K562 (cell line): ENCODE data around the gene TSPAN15. TPM values are rescaled to one million over a fixed set of nuclear protein-coding genes. Genes with fewer than 3 reads are reported as not detected.
A peak's percentile ranks its signal among the peaks of the same experiment; 100 is the strongest.

Experiments
- ATAC-seq: fragments of 200-7000 bp; cut with Tn5 transposase; 3 replicates; pipeline ENCODE4 v1.9.1; 2020; ENCODE audit warnings: moderate library complexity
- BruUV-seq: library from RNA; stranded (reverse); fragments of 400-500 nt; replicated peaks from 2 replicates; lab custom pipeline; 2021; lab: Mats Ljungman, UMichigan
- CTCF ChIA-PET: fragments of 300-600 bp; formaldehyde crosslinking; extraction: SDS; loops from one replicate; lab custom pipeline; 2021; ENCODE audit warnings: low intra/inter-chr PET ratio; lab: Yijun Ruan, JAX
- POLR2A ChIA-PET: fragments of 300-600, 350-650 bp; sonication (Branson Sonifier 250); formaldehyde crosslinking; extraction: SDS; loops from one replicate; lab custom pipeline; 2021; ENCODE audit warnings: antibody characterized with exemption, inconsistent platforms; lab: Yijun Ruan, JAX
- DNase-seq, 4 experiments: peaks; one replicate each; pipeline versions ENCODE4 v3.0.0 to v3.0.0-alpha.2; 2011 to 2018; ENCODE audit warnings: low spot score in 3 of 4, mixed read lengths in 3 of 4; ENCODE audit errors: extremely low read depth in 1 of 4
- FAIRE-seq: peaks from 2 replicates; lab custom pipeline; 2011; peaks lifted over from hg19 to GRCh38; lab: Jason Lieb, UNC
- H2AFZ ChIP-seq: 2 replicates; pipeline ENCODE4 v1.6.0; 2011; ENCODE audit warnings: low read depth, low read length, control low read depth, inconsistent platforms
- H3K27ac ChIP-seq: fragments of 200-600 bp; 3 replicates; pipeline ENCODE4 v1.8.0; 2011; ENCODE audit warnings: low read depth, mild to moderate bottlenecking, control low read depth, inconsistent platforms, low read length, moderate library complexity, mixed read lengths; ENCODE audit errors: extremely low read depth
- H3K27me3 ChIP-seq, 2 experiments: fragments of 300-600 bp in 1 of 2; 2 replicates in 1 of 2; 3 replicates in 1 of 2; pipeline versions ENCODE4 v1.6.0 to v1.8.0; 2011; ENCODE audit warnings: inconsistent platforms in 2 of 2, low read length in 2 of 2, mild to moderate bottlenecking in 1 of 2, mixed read lengths in 1 of 2, moderate library complexity in 1 of 2; ENCODE audit not compliant: control insufficient read depth in 2 of 2, insufficient read depth in 2 of 2
- H3K36me3 ChIP-seq: fragments of 300-600 bp; 3 replicates; pipeline ENCODE4 v1.8.0; 2011; ENCODE audit warnings: mild to moderate bottlenecking, low read length, inconsistent platforms; ENCODE audit not compliant: control insufficient read depth, insufficient read depth
- H3K4me1 ChIP-seq, 2 experiments: fragments of 200-600 bp in 1 of 2; replicated peaks in 1 of 2; 2 replicates in 1 of 2; 3 replicates in 1 of 2; pipeline versions ENCODE4 v1.5.1 to v1.8.0; 2011; ENCODE audit warnings: inconsistent platforms in 2 of 2, low read length in 2 of 2, mild to moderate bottlenecking in 1 of 2, mixed read lengths in 1 of 2, moderate library complexity in 1 of 2; ENCODE audit not compliant: control insufficient read depth in 2 of 2, insufficient read depth in 2 of 2
- H3K4me2 ChIP-seq: 2 replicates; pipeline ENCODE4 v1.6.1; 2011; ENCODE audit warnings: low read length, control low read depth, inconsistent platforms, mixed read lengths; ENCODE audit not compliant: insufficient read depth
- H3K4me3 ChIP-seq: fragments of 200-600 bp; sonication (generic), shearing (Covaris generic); 2 replicates; pipeline ENCODE4 v1.5.1; 2016; ENCODE audit warnings: control low read depth, inconsistent platforms
- H3K79me2 ChIP-seq: fragments of 200-600 bp; 3 replicates; pipeline ENCODE4 v1.8.0; 2011; ENCODE audit warnings: low read length, inconsistent platforms; ENCODE audit not compliant: control insufficient read depth, insufficient read depth
- H3K9ac ChIP-seq, 2 experiments: 2 replicates each; pipeline versions ENCODE4 v1.6.0 to v1.6.1; 2011; ENCODE audit warnings: low read depth in 2 of 2, low read length in 2 of 2, control low read depth in 1 of 2, inconsistent platforms in 1 of 2, mild to moderate bottlenecking in 1 of 2, mixed read lengths in 1 of 2; ENCODE audit not compliant: insufficient read depth in 1 of 2
- H3K9me1 ChIP-seq: one replicate; pipeline ENCODE4 v1.6.0; 2011; ENCODE audit warnings: inconsistent platforms, mild to moderate bottlenecking, low read length, moderate library complexity; ENCODE audit not compliant: control insufficient read depth, insufficient read depth
- H3K9me3 ChIP-seq: replicated peaks from 2 replicates; pipeline ENCODE4 v1.5.1; 2011; ENCODE audit warnings: low read depth, low read length, inconsistent platforms; ENCODE audit not compliant: control insufficient read depth, insufficient read depth
- H4K20me1 ChIP-seq: replicated peaks from 2 replicates; pipeline ENCODE4 v1.6.1; 2011; ENCODE audit warnings: low read length, inconsistent platforms, mixed read lengths; ENCODE audit not compliant: control insufficient read depth, insufficient read depth
- BRD4 ChIP-seq: fragments of 200-600 bp; sonication (generic); IDR thresholded peaks from 2 replicates; pipeline ENCODE4 v1.6.1; 2017; ENCODE audit warnings: inconsistent platforms
- CHD1 ChIP-seq: fragments of 200-600 bp; sonication (generic); IDR thresholded peaks from one replicate; pipeline ENCODE4 v1.6.1; 2012; ENCODE audit warnings: mild to moderate bottlenecking, moderate library complexity, low read length, inconsistent platforms
- ELF1 ChIP-seq: fragments of 200-800 bp; sonication (Bioruptor generic); IDR thresholded peaks from 2 replicates; pipeline ENCODE4 v1.6.1; 2016; ENCODE audit warnings: missing genetic modification characterization, missing compliant biosample characterization
- LCOR ChIP-seq: sonication (generic); formaldehyde crosslinking; IDR thresholded peaks from 2 replicates; pipeline ENCODE4 v1.8.0; 2022; ENCODE audit warnings: mild to moderate bottlenecking, missing genetic modification reagents
- MAFK ChIP-seq: IDR thresholded peaks from 2 replicates; pipeline ENCODE4 v1.6.1; 2011; ENCODE audit warnings: low read length, improper control_type of control experiment
- NFATC3 ChIP-seq: fragments of 450-650 bp; IDR thresholded peaks from 2 replicates; pipeline ENCODE4 v1.6.1; 2017; ENCODE audit warnings: mild to moderate bottlenecking
- PHB ChIP-seq: fragments of 250-450 bp; sonication (Bioruptor Pico); IDR thresholded peaks from 2 replicates; pipeline ENCODE4 v1.5.0; 2021
- RUNX1 ChIP-seq: sonication (generic); IDR thresholded peaks from 2 replicates; pipeline ENCODE4 v1.6.1; 2016; ENCODE audit warnings: antibody characterized with exemption, low read depth
- USF2 ChIP-seq: sonication (generic); formaldehyde crosslinking; IDR thresholded peaks from 2 replicates; pipeline ENCODE4 v1.5.0; 2020; ENCODE audit warnings: missing genetic modification reagents
- VEZF1 ChIP-seq: fragments of 200-800 bp; sonication (Bioruptor generic); IDR thresholded peaks from 2 replicates; pipeline ENCODE4 v1.6.1; 2017; ENCODE audit warnings: missing genetic modification characterization, missing compliant biosample characterization
- ZNF124 ChIP-seq: sonication (generic); formaldehyde crosslinking; IDR thresholded peaks from 2 replicates; pipeline ENCODE4 v1.8.1; 2022; ENCODE audit warnings: missing genetic modification reagents
- ZNF384 ChIP-seq: IDR thresholded peaks from 2 replicates; pipeline ENCODE4 v1.6.1; 2012; ENCODE audit warnings: low read depth, low read length, improper control_type of control experiment
- ZNF609 ChIP-seq: sonication (generic); formaldehyde crosslinking; IDR thresholded peaks from 2 replicates; pipeline ENCODE4 v1.8.1; 2023; ENCODE audit warnings: missing genetic modification reagents, mild to moderate bottlenecking, borderline replicate concordance
- WGBS: fragments of 100-300 bp; shearing (Covaris generic); methylation state at CpG from one replicate; pipeline ENCODE4 v1.1.6; 2016; ENCODE audit warnings: low coverage, mixed read lengths; ENCODE audit not compliant: insufficient coverage; ENCODE audit errors: missing lambda C conversion rate; 5-methylcytosine and 5-hydroxymethylcytosine counted together
- in situ Hi-C: fragments of 300-500 bp; cut with MboI; formaldehyde crosslinking; loops from 4 replicates; pipeline ENCODE4 v1.15.0; 2018; ENCODE audit warnings: inconsistent platforms, mixed read lengths
- intact Hi-C: fragments of 100-400 bp; cut with micrococcal nuclease; formaldehyde crosslinking; loops from 2 replicates; pipeline ENCODE4 v1.14.2; 2022
- polyA plus RNA-seq, 8 experiments: library from polyadenylated mRNA; depleted of rRNA in 4 of 8; stranded (reverse) in 5 of 8; unstranded in 3 of 8; fragments of >200 nt; fragmentation: Nextera tagmentation in 2 of 8; fragmentation: Illumina TruSeq in 1 of 8; extraction: Ambion mirVana in 2 of 8; extraction: Trizol in 1 of 8; gene quantifications; 2 replicates each; pipeline versions ENCODE4 v1.2.1 to v1.2.3, GENCODE V29; 2011 to 2014; ENCODE audit warnings: inconsistent platforms in 1 of 8, missing spikeins in 1 of 8
- total RNA-seq, 7 experiments: library from RNA; depleted of rRNA in 6 of 7; stranded (reverse); fragments of >200 nt in 6 of 7; fragmentation: Illumina TruSeq in 2 of 7; extraction: Trizol in 2 of 7; gene quantifications; 2 replicates each; pipeline versions ENCODE4 v1.2.1 to v1.2.3, GENCODE V29; 2011 to 2021; ENCODE audit warnings: low replicate concordance in 1 of 7

TSPAN15 gene
- total and polyA plus RNA-seq, 9 of the 15 experiments (the other 6 are each of a cell fraction or from before 2014, with no cell fraction given) = 0.33 to 1.0 (median 0.45) TPM; not detected in 2

GRCh38 chr10:69439813-69440506 is 11.3 kb upstream of the TSPAN15 start:
- in situ Hi-C loops (no loop called here), intact Hi-C loops (no loop called here)
- no peaks in the 10 kb centered on the region for H3K9me3 ChIP-seq
- no peaks in the 10 kb centered on the region for H3K36me3 ChIP-seq
- DNase-seq (peak in 1 of 4 experiments; percentile 31), ATAC-seq (peak; percentile 75), FAIRE-seq (no peak)
- H3K4me3 ChIP-seq = no peak overlapping the region
- no peak overlapping the region for H2AFZ ChIP-seq
- H3K79me2 ChIP-seq = no peaks in the 10 kb centered on the region
- H3K4me1 ChIP-seq = peaks cover 0 to 10% of the 10 kb centered on the region in 2 experiments; a peak in 3 of 5 replicates
- no peak overlapping the region for H3K9ac ChIP-seq
- CTCF ChIA-PET = no interaction called here
- POLR2A ChIA-PET = interaction anchor here (0.7 to 1.6 kb wide), 3 partner anchors 9 to 364 kb away, joined by 3 to 6 read pairs (median 4); partner anchors contain the start of gene TSPAN15
- no peak overlapping the region for H3K4me2 ChIP-seq
- no peaks in the 10 kb centered on the region; the same call in 1 of the 2 replicates for H4K20me1 ChIP-seq
- peaks cover 40 to 58% of the 10 kb centered on the region in 2 experiments for H3K27me3 ChIP-seq
- H3K9me1 ChIP-seq = no peaks in the 10 kb centered on the region
- BruUV-seq = no TSS peak
- H3K27ac ChIP-seq = no peak overlapping the region
- WGBS = 5% methylated on average over 4 of the region's 5 CpGs
- TF ChIP-seq ZNF384 (peak; percentile 94), PHB (CRISPR knock-in tag) (no peak), RUNX1 (no peak), USF2 (CRISPR knock-in tag) (no peak), VEZF1 (CRISPR knock-in tag) (peak; percentile 87), CHD1 (no peak), NFATC3 (no peak), LCOR (CRISPR knock-in tag) (no peak), ZNF124 (CRISPR knock-in tag) (no peak), ELF1 (tag) (no peak), BRD4 (no peak), MAFK (no peak), ZNF609 (CRISPR knock-in tag) (no peak)
